NCI-H2107 (cell line): Measurements from ENCODE around the gene MVD.

Experiments used
- DNase-seq: peaks from one replicate; lab custom pipeline; 2025; lab: John Stamatoyannopoulos, UW

The MVD gene

DNA sequence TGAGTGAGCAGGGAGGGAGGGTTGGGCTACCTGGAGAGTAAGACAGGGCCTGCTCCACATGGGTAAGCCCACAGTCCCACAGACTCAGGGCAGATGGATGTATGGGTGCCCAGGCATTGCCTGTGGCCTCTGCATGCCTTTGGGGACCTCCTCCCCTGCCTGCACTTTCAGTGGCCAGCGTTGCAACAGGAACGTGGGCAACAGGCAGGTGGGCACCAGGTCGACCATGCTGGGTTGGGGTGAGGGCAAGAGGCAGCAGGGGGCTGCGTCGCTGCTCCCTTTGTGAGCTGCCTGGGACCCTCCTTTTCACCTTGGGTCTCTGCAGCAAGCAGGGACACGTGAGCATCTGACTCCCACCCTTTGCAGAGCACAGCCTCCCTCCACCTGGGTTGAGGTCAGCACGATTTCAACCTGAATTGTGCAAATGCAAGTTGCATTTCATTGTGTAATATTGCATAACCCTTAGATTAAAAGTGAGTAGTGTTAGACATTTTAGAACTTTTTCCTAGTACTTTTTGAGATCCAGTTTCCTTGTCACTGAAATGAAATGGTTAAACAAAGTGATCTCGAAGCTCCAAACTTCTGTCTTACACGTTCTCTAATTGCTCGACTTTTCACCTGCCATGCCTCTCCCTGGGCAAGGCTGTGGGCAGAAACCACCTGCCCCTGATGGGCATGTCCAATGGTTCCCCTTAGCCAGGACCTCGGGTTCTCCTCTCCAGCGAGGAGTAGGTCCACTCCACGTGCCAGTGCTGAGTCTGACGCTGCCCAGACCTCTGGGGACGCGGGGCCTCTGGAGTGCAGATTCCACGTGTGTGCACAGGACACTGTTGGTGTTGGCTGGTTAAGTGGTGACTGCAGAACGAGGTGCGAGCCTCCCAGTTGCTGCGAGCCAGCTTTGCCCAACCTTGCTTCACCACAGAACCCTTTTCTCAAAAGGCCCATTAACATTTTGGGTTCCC, 57.4 kb downstream of the MVD start:
- no peak for DNase-seq

DNA sequence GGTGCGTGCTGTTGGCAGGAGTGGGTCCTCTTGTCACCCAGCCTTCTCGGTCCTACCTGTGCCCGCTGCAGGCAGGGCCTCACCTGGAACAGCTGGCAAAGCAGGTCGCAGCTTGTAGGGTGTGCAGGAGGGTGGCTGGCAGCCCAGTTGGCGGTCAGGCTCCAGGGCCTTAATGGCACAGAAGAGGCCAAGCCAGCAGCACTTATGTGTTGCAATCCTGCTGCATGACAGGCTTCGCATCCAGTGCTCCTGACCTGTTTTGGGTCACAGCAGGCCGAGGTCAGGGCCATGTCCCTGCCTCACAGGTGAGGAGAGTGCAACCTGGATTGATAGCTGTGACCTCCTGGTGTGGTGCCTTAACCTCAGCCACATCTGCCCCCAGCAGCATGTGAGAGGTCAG, 60.8 kb downstream of the MVD start:
- no peak for DNase-seq
